GM10248 (cell line): ENCODE data around the gene BCDIN3D.

Source experiments
- CTCF ChIA-PET: fragments of 300-600 bp; sonication (Branson Sonifier 250); formaldehyde crosslinking; extraction: SDS; loops from one replicate; lab custom pipeline; 2021; ENCODE audit warnings: antibody characterized with exemption; lab: Yijun Ruan, JAX
- POLR2A ChIA-PET: fragments of 350-650 bp; sonication (Branson Sonifier 250); formaldehyde crosslinking; extraction: SDS; loops from one replicate; lab custom pipeline; 2020; ENCODE audit warnings: antibody characterized with exemption; lab: Yijun Ruan, JAX
- DNase-seq: peaks from one replicate; pipeline ENCODE4 v3.0.0; 2012; ENCODE audit errors: extremely low spot score
- TF ChIP-seq, protein P1 (sequence below): IDR thresholded peaks from 2 replicates; pipeline ENCODE4 v1.5.1; 2012; ENCODE audit warnings: mild to moderate bottlenecking, low read depth; ENCODE audit errors: extremely low read depth, missing control alignments, control extremely low read depth

Gene BCDIN3D

DNA sequence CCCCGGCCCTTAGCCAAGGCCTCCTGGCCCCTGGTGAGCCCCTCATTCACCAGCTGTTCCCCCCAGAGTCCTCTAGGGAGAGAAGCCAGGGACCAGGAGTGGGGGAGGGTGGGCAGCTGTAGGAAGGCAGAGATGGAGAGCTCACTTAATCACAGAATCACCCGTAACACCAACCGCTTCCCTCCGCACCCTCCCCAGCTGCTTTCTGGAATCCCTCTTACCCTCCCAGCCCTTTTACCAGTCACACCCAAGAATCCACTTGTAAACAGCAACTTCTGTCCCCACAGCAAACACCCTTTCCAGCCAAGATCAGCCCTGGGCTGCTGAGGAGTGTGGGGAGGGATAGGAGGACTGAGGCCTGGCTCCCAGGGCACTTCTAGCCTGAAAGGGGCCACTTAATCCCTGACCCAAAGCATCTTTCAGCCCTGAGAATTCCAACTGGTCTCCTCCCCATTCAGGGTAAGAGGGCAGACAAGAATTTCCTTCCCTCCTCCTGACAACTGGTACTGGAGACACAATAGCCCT, 33.5 kb downstream of the BCDIN3D start:
- TF ChIP-seq, protein P1, sequence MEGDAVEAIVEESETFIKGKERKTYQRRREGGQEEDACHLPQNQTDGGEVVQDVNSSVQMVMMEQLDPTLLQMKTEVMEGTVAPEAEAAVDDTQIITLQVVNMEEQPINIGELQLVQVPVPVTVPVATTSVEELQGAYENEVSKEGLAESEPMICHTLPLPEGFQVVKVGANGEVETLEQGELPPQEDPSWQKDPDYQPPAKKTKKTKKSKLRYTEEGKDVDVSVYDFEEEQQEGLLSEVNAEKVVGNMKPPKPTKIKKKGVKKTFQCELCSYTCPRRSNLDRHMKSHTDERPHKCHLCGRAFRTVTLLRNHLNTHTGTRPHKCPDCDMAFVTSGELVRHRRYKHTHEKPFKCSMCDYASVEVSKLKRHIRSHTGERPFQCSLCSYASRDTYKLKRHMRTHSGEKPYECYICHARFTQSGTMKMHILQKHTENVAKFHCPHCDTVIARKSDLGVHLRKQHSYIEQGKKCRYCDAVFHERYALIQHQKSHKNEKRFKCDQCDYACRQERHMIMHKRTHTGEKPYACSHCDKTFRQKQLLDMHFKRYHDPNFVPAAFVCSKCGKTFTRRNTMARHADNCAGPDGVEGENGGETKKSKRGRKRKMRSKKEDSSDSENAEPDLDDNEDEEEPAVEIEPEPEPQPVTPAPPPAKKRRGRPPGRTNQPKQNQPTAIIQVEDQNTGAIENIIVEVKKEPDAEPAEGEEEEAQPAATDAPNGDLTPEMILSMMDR = no peak
- CTCF ChIA-PET = interaction anchor here (0.9 to 1.5 kb wide), 2 partner anchors 13 to 32 kb away, joined by 3 to 4 read pairs; no protein-coding TSS in a partner anchor
- no peak for DNase-seq
- POLR2A ChIA-PET = interaction anchor here (0.5 kb wide), 1 partner anchor 10 kb away, joined by 4 read pairs; no protein-coding TSS in a partner anchor

DNA sequence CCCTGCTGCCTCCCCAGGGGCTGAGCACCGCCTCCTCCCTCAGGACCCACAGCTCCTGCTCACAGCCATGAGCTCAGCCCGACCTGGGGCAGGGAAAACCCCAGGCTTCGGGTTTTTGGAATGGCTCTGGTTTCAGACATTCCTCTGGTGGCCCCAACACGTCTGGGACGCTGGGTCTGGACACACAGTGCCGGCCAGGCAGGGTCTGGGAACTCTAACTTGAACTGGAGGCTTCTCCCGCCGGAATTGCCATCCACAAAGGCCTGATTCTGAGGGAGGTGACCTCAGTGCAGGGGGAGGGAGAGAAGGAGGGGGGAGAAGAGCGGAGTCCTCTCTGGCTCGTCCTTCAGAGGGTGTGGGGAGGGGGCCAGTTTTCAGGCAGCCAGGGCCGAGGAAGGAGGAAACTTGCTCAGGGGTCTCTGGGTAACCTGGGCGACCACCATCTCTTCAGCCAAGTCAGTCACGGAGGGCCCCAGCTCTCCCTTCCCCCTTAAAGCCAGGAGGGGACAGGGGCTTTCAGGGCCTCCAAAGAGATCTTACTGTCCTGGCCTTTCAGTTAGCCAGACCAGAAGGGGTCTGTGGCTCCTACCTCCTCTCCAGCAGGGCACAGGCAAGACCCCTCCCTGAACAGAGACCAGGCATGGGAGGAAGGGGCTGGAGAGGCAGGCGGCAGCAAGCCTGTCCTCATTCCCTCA, 34.1 kb downstream of the BCDIN3D start:
- TF ChIP-seq, protein P1 = no peak
- CTCF ChIA-PET = interaction anchor here (0.9 to 1.5 kb wide), 2 partner anchors 12 to 31 kb away, joined by 3 to 4 read pairs; no protein-coding TSS in a partner anchor
- POLR2A ChIA-PET = interaction anchor here (0.5 kb wide), 1 partner anchor 11 kb away, joined by 4 read pairs; no protein-coding TSS in a partner anchor
- no peak for DNase-seq

DNA sequence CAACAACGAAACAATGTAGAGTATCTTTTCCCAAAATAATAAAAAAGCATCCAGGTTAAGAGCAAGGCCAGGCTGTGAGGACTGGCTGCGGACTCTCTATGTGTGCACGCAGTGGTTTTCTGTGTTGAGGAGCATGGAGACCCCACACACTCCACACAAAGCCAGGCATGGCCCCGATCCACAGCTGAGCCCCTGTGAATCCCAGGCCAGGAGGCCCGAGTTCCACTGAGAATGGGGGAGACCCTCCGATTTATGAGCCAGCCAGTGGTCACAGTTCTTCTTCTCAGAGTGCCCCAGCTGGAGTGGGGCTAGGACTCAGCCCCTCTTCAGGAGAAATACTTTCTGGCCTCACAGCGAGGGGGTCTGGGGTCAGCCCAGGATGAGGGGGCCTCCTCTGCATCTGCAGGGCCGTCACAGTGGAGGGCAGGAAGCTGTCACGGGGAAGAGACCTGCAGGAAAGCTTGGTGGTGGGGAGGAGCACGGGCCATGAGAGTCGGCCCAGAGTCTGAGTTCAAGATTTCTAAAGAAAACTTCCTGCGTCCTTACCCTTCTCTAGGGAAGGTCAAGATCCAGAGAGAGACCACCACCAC, 34.8 kb downstream of the BCDIN3D start:
- ChIA-PET POLR2A (no interaction called here), CTCF (interaction anchor here (1.5 kb wide), 1 partner anchor 31 kb away, joined by 4 read pairs; no protein-coding TSS in a partner anchor)
- DNase-seq = no peak
- TF ChIP-seq, protein P1 = no peak

DNA sequence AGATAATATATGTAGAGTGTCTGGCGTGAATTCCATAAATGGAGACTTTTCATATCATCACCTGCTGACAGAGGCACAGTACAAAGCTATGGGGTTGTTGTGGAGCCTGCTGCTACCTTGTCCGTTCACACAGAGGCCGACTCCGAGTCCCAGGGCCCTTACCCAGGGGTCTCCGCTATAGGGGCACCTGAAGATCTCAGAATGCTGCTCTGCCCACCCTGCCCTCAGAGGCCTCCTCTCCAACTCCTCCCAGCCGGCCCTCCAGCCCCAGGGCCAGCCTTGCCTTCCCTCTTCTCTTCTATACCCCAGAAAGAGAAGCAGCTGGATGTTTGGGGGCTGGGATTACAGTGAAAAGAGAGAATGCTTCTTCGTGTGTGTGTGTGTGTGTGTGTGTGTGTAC, 36.0 kb downstream of the BCDIN3D start:
- no peak for DNase-seq
- TF ChIP-seq, protein P1 = no peak
- POLR2A ChIA-PET = no interaction called here
- CTCF ChIA-PET = interaction anchor here (1.0 to 1.1 kb wide), 2 partner anchors 9 to 29 kb away, joined by 3 to 5 read pairs; no protein-coding TSS in a partner anchor

DNA sequence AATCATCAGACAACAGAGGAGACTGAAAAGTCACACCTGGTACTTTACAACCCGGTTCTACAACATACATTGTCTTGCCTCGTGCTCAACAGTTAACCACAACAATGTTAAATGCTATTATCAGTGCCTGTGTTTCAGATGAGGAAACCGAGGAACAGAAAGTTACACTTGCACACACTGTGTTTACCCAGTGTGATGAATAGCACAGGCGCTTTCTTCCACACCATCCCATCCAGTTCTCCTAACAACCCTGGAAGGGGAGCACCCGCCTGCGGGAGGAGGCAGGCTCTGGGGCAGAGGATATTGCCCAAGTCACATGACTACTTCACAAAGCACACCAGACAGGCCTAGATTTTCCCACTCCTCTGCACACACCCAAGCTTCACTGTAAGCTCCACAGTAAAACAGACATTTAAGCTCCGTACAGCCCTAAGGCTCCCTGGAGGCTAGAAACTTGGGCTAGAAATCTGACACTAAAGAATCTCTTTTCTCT, 36.5 kb downstream of the BCDIN3D start:
- TF ChIP-seq, protein P1 = no peak
- POLR2A ChIA-PET = no interaction called here
- DNase-seq = no peak
- CTCF ChIA-PET = interaction anchor here (1.0 to 1.4 kb wide), 3 partner anchors 9 to 33 kb away, joined by 3 to 5 read pairs (median 3); no protein-coding TSS in a partner anchor

DNA sequence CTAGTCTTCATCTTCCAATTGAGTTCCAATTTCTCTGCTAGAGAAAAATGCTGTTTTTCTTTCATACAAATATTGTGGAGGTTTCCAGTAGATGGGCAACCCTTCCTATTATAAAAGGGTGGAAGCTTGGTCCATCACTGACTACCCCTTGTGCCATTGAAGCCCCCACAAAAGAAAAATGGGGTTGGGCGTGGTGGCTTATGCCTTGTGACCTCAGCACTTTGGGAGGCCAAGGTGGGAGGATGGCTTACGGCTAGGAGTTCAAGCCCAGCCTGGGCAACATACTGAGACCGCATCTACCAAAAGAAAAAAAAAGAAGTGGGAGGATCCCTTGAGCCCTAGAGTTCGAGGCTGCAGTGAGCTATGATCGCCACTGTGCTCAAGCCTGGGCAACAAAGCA, 37.5 kb downstream of the BCDIN3D start:
- CTCF ChIA-PET = interaction anchor here (0.9 to 3.1 kb wide), 5 partner anchors 8 to 161 kb away, joined by 3 to 9 read pairs (median 4); no protein-coding TSS in a partner anchor
- TF ChIP-seq, protein P1 = no peak
- DNase-seq = no peak
- POLR2A ChIA-PET = no interaction called here
